SK-N-SH (cell line): Measurements from ENCODE around the gene SFSWAP. TPM values are rescaled to one million over a fixed set of nuclear protein-coding genes. Genes with fewer than 3 reads are reported as not detected.

Experiments used
- CTCF ChIA-PET: fragments of 300-600, 350-600 bp; formaldehyde crosslinking; extraction: SDS; loops from one replicate; lab custom pipeline; 2021; lab: Yijun Ruan, JAX
- POLR2A ChIA-PET: fragments of 350-600 bp; sonication (Branson Sonifier 250); formaldehyde crosslinking; extraction: SDS; loops from one replicate; lab custom pipeline; 2020; ENCODE audit warnings: antibody characterized with exemption, inconsistent platforms; lab: Yijun Ruan, JAX
- DNase-seq: peaks from one replicate; pipeline ENCODE4 v3.0.0; 2012
- H2AFZ ChIP-seq: fragments of 200-600 bp; sonication (generic); 2 replicates; pipeline ENCODE4 v1.8.1; 2016; ENCODE audit warnings: antibody characterized with exemption, mild to moderate bottlenecking, low read depth
- H3F3A ChIP-seq: fragments of 200-600 bp; sonication (generic); replicated peaks from 2 replicates; pipeline ENCODE3; 2016; ENCODE audit warnings: antibody characterized with exemption, mild to moderate bottlenecking; ENCODE audit not compliant: insufficient read depth
- H3K27ac ChIP-seq, 2 experiments: fragments of 200-500 bp in 1 of 2; fragments of 200-600 bp in 1 of 2; sonication (Bioruptor generic) in 1 of 2; sonication (generic), shearing (Covaris generic) in 1 of 2; 2 replicates each; pipeline versions ENCODE4 v1.5.1 to v1.6.1; 2014 to 2016; ENCODE audit warnings: low read depth in 2 of 2, inconsistent platforms in 1 of 2, low read length in 1 of 2, mild to moderate bottlenecking in 1 of 2, mixed read lengths in 1 of 2
- H3K27me3 ChIP-seq: fragments of 200-600 bp; sonication (generic), shearing (Covaris generic); 2 replicates; pipeline ENCODE4 v1.6.1; 2016; ENCODE audit warnings: mixed run types; ENCODE audit not compliant: insufficient read depth
- H3K36me3 ChIP-seq, 2 experiments: fragments of 200-500 bp in 1 of 2; fragments of 200-600 bp in 1 of 2; sonication (Bioruptor generic) in 1 of 2; sonication (generic) in 1 of 2; replicated peaks in 1 of 2; 2 replicates each; pipeline versions ENCODE3 to v1.5.1; 2014 to 2016; ENCODE audit warnings: low read length in 1 of 2, mild to moderate bottlenecking in 1 of 2; ENCODE audit not compliant: insufficient read depth in 2 of 2, control insufficient read depth in 1 of 2
- H3K4me1 ChIP-seq, 2 experiments: fragments of 200-500 bp in 1 of 2; fragments of 200-600 bp in 1 of 2; sonication (Bioruptor generic) in 1 of 2; sonication (generic), shearing (Covaris generic) in 1 of 2; 2 replicates each; pipeline versions ENCODE4 v1.5.1 to v1.6.1; 2014 to 2016; ENCODE audit warnings: low read depth in 1 of 2, low read length in 1 of 2, mixed run types in 1 of 2; ENCODE audit not compliant: insufficient read depth in 2 of 2, control insufficient read depth in 1 of 2
- H3K4me2 ChIP-seq: fragments of 200-600 bp; sonication (generic), shearing (Covaris generic); 2 replicates; pipeline ENCODE4 v1.6.1; 2017; ENCODE audit warnings: mixed run types
- H3K4me3 ChIP-seq, 2 experiments: fragments of 200-500 bp in 1 of 2; fragments of 200-600 bp in 1 of 2; sonication (Bioruptor generic) in 1 of 2; sonication (generic), shearing (Covaris generic) in 1 of 2; 2 replicates each; pipeline versions ENCODE4 v1.5.1 to v1.8.1; 2014 to 2016; ENCODE audit warnings: low read depth in 2 of 2, inconsistent platforms in 1 of 2, low read length in 1 of 2, mild to moderate bottlenecking in 1 of 2, mixed read lengths in 1 of 2, moderate library complexity in 1 of 2
- H3K79me2 ChIP-seq: fragments of 200-600 bp; sonication (generic); 2 replicates; pipeline ENCODE4 v1.8.1; 2017; ENCODE audit warnings: mild to moderate bottlenecking; ENCODE audit not compliant: insufficient read depth
- H3K9ac ChIP-seq: fragments of 200-600 bp; sonication (generic); 2 replicates; pipeline ENCODE4 v1.6.1; 2017; ENCODE audit warnings: mixed run types
- H3K9me2 ChIP-seq: fragments of 200-600 bp; sonication (generic); 2 replicates; pipeline ENCODE4 v1.6.1; 2017; ENCODE audit warnings: mixed run types
- H3K9me3 ChIP-seq: fragments of 200-600 bp; sonication (generic); 2 replicates; pipeline ENCODE4 v1.6.1; 2017; ENCODE audit warnings: mixed run types, mild to moderate bottlenecking, moderate library complexity
- H4K20me1 ChIP-seq: fragments of 200-600 bp; sonication (generic); 2 replicates; pipeline ENCODE4 v1.6.1; 2017; ENCODE audit warnings: mild to moderate bottlenecking, mixed run types; ENCODE audit not compliant: insufficient read depth
- CHD2 ChIP-seq: fragments of 150-350 bp; IDR thresholded peaks from 2 replicates; pipeline ENCODE4 v1.6.1; 2018; ENCODE audit warnings: low read length; ENCODE audit not compliant: partially characterized antibody
- ELF1 ChIP-seq: IDR thresholded peaks from 2 replicates; pipeline ENCODE4 v1.4.0; 2012
- EP300 ChIP-seq, 2 experiments: IDR thresholded peaks; 2 replicates each; pipeline versions ENCODE4 v1.4.0 to v1.6.1; 2012; ENCODE audit warnings: borderline replicate concordance in 1 of 2, low read depth in 1 of 2, low read length in 1 of 2
- FOXJ3 ChIP-seq: sonication (generic); formaldehyde crosslinking; IDR thresholded peaks from 2 replicates; pipeline ENCODE4 v1.5.1; 2020; ENCODE audit warnings: mild to moderate bottlenecking, missing genetic modification reagents
- GABPA ChIP-seq: IDR thresholded peaks from 2 replicates; pipeline ENCODE4 v1.4.0; 2012; ENCODE audit warnings: low read depth, mild to moderate bottlenecking
- GATA2 ChIP-seq: sonication (generic); formaldehyde crosslinking; IDR thresholded peaks from 2 replicates; pipeline ENCODE4 v1.5.0; 2020; ENCODE audit warnings: mild to moderate bottlenecking, missing genetic modification reagents
- MEF2A ChIP-seq: IDR thresholded peaks from 2 replicates; pipeline ENCODE4 v1.4.0; 2012; ENCODE audit warnings: low read depth, borderline replicate concordance
- MXI1 ChIP-seq: IDR thresholded peaks from 2 replicates; pipeline ENCODE4 v1.6.1; 2012; ENCODE audit warnings: mild to moderate bottlenecking, low read depth, low read length, improper control_type of control experiment
- NFIC ChIP-seq: IDR thresholded peaks from 2 replicates; pipeline ENCODE4 v1.4.0; 2012; ENCODE audit warnings: borderline replicate concordance
- NRF1 ChIP-seq: IDR thresholded peaks from 2 replicates; pipeline ENCODE4 v1.6.1; 2012; ENCODE audit warnings: low read depth, mild to moderate bottlenecking, low read length
- RCOR1 ChIP-seq: fragments of 150-350 bp; IDR thresholded peaks from 2 replicates; pipeline ENCODE4 v1.6.1; 2017; ENCODE audit warnings: antibody characterized with exemption, low read length
- RFX5 ChIP-seq: IDR thresholded peaks from 2 replicates; pipeline ENCODE4 v1.6.1; 2012; ENCODE audit warnings: mild to moderate bottlenecking, improper control_type of control experiment, low read length
- SMC3 ChIP-seq: IDR thresholded peaks from 2 replicates; pipeline ENCODE4 v1.6.1; 2012; ENCODE audit warnings: low read depth, low read length, improper control_type of control experiment
- TCF12 ChIP-seq: IDR thresholded peaks from 2 replicates; pipeline ENCODE4 v1.4.0; 2012
- TEAD4 ChIP-seq: IDR thresholded peaks from 2 replicates; pipeline ENCODE4 v1.4.0; 2012; ENCODE audit warnings: mild to moderate bottlenecking, borderline replicate concordance; ENCODE audit not compliant: insufficient read depth
- WGBS: methylation state at CpG from one replicate; pipeline ENCODE4 v1.1.6; 2017; ENCODE audit warnings: low lambda C conversion rate; 5-methylcytosine and 5-hydroxymethylcytosine counted together
- polyA plus RNA-seq, 3 experiments: library from polyadenylated mRNA; depleted of rRNA; stranded (reverse); fragments of >200 nt; gene quantifications; 2 replicates each; pipeline ENCODE4 v1.2.3, GENCODE V29; 2012
- TF ChIP-seq, protein P1 (sequence below): IDR thresholded peaks from 2 replicates; pipeline ENCODE4 v1.4.0; 2012; ENCODE audit warnings: low read depth
- TF ChIP-seq, protein P2 (sequence below): fragments of 150-350 bp; IDR thresholded peaks from 2 replicates; pipeline ENCODE4 v1.6.1; 2017; ENCODE audit warnings: antibody characterized with exemption, low read length, low read depth, borderline replicate concordance

The SFSWAP gene
- polyA plus RNA-seq, 1 of the 3 experiments (the other 2 are of a cell fraction), result 27.9 TPM

DNA sequence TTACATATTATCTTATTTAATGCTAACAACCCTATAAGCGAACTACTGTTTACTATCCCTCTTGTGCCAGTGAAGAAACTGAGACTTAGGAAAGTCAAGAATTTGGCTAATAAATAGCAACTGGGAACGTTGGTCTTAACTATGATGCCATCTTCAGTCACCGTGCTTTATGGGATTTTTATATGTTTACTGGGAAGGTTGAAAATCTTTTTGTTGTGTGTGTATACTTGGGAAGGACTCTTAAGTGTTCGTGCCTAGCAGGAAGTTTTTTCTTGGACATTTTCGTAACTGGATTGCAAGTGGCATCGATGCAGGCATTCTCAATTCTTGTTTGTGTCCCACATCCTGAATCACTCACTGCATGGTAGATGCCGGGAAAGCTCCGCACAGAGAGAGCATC, 9.4 kb downstream of the SFSWAP start:
- H3K9ac ChIP-seq, result no peak overlapping the region
- H3K9me2 ChIP-seq, result no peaks in the 10 kb centered on the region
- no peak overlapping the region for H3K4me2 ChIP-seq
- H3K4me1 ChIP-seq, result no peaks in the 10 kb centered on the region
- WGBS, result 94% methylated on average over 8 of the region's 8 CpGs
- H2AFZ ChIP-seq, result no peak overlapping the region
- no peaks in the 10 kb centered on the region for H4K20me1 ChIP-seq
- no peaks in the 10 kb centered on the region for H3K9me3 ChIP-seq
- no peak overlapping the region for H3K4me3 ChIP-seq
- ChIA-PET POLR2A (no interaction called here), CTCF (no interaction called here)
- peaks cover 70 to 93% of the 10 kb centered on the region in 2 experiments for H3K36me3 ChIP-seq
- H3K27ac ChIP-seq, result peak overlapping the region in 1 of 2 experiments; percentile 22; a peak in 1 of 4 replicates
- peaks cover 61% of the 10 kb centered on the region for H3K79me2 ChIP-seq
- H3F3A ChIP-seq, result no peaks in the 10 kb centered on the region
- DNase-seq, result no peak
- TF ChIP-seq TEAD4, result no peak
- TF ChIP-seq MXI1, result no peak
- no peak for TF ChIP-seq RCOR1
- TF ChIP-seq EP300 (IDR thresholded peaks at IDR 0.05; ENCODE audit: borderline replicate concordance in 1 of 2, low read depth in 1 of 2, low read length in 1 of 2), result no peak
- no peak for TF ChIP-seq ELF1
- TF ChIP-seq MEF2A, result no peak
- H3K27me3 ChIP-seq, result no peaks in the 10 kb centered on the region

DNA sequence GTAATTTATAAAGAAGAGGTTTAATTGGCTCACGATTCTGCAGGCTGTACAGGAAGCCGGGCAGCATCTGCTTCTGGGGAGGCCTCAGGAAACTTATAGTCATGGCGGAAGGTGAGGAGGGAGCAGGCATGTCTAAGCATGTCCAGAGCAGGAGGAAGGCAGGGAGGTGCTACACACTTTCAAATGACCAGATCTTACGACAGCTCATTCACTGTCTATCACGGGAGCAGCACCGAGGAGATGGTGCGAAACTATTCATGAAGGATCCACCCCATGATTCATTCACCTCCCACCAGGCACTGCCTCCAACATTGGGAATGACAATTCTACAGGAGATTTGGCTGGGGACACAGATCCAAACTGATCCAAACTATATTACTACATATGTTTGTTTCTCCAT, 10.0 kb downstream of the SFSWAP start:
- H3K4me2 ChIP-seq, result no peak overlapping the region
- no peaks in the 10 kb centered on the region for H3K9me2 ChIP-seq
- H3K27ac ChIP-seq, result peak overlapping the region; percentile 5 to 28; a peak in 1 of 4 replicates
- TF ChIP-seq RFX5 (no peak), GATA2 (CRISPR knock-in tag) (no peak), FOXJ3 (CRISPR knock-in tag) (no peak), CHD2 (no peak), SMC3 (no peak), NRF1 (no peak), GABPA (no peak), TCF12 (no peak), NFIC (no peak)
- TF ChIP-seq, protein P1, sequence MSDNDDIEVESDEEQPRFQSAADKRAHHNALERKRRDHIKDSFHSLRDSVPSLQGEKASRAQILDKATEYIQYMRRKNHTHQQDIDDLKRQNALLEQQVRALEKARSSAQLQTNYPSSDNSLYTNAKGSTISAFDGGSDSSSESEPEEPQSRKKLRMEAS, result no peak
- TF ChIP-seq, protein P2, sequence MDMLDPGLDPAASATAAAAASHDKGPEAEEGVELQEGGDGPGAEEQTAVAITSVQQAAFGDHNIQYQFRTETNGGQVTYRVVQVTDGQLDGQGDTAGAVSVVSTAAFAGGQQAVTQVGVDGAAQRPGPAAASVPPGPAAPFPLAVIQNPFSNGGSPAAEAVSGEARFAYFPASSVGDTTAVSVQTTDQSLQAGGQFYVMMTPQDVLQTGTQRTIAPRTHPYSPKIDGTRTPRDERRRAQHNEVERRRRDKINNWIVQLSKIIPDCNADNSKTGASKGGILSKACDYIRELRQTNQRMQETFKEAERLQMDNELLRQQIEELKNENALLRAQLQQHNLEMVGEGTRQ, result no peak
- H3K79me2 ChIP-seq, result peaks cover 63% of the 10 kb centered on the region
- ChIA-PET CTCF (interaction anchor here (0.8 kb wide), 1 partner anchor 9 kb away, joined by 3 read pairs; no protein-coding TSS in a partner anchor), POLR2A (no interaction called here)
- H3K36me3 ChIP-seq, result peaks cover 66 to 93% of the 10 kb centered on the region in 2 experiments
- no peaks in the 10 kb centered on the region for H3F3A ChIP-seq
- no peaks in the 10 kb centered on the region for H3K9me3 ChIP-seq
- no peak overlapping the region for H3K9ac ChIP-seq
- H2AFZ ChIP-seq, result no peak overlapping the region
- no peaks in the 10 kb centered on the region for H3K27me3 ChIP-seq
- 98% methylated on average over 7 of the region's 7 CpGs for WGBS
- no peak overlapping the region for H3K4me3 ChIP-seq
- no peak for DNase-seq
- H3K4me1 ChIP-seq, result no peaks in the 10 kb centered on the region
- H4K20me1 ChIP-seq, result no peaks in the 10 kb centered on the region
